OCI-M2 (cell line): ENCODE measurements around the gene BAK1.
"Not testable (repeated sequence)": the region's sequence is repeated elsewhere in the genome, so short reads cannot be mapped to it uniquely, and the experiment has no call there.

Experiments
- DNase-seq: peaks from one replicate; lab custom pipeline; 2025; ENCODE audit not compliant: unreplicated experiment; lab: John Stamatoyannopoulos, UW

Gene BAK1

GRCh38 chr6:33609019-33609418, 28.9 kb upstream of the BAK1 start:
- no peak for DNase-seq

- DNase-seq: no peak
These were observed 27.7 kb upstream of the BAK1 start for GRCh38 chr6:33607784-33608161.

- no peak for DNase-seq
These were observed 27.2 kb upstream of the BAK1 start for GRCh38 chr6:33607126-33607783.

- DNase-seq: no peak
These were observed 26.6 kb upstream of the BAK1 start for GRCh38 chr6:33606642-33607041.

- DNase-seq: no peak
These were observed 25.1 kb upstream of the BAK1 start for GRCh38 chr6:33604941-33605854.

- DNase-seq: no peak
These were observed 22.1 kb upstream of the BAK1 start for GRCh38 chr6:33602180-33602579.

GRCh38 chr6:33600761-33601160, 20.7 kb upstream of the BAK1 start:
- DNase-seq: no peak

GRCh38 chr6:33599413-33599938, 19.4 kb upstream of the BAK1 start:
- DNase-seq: no peak

GRCh38 chr6:33597551-33598322, 17.7 kb upstream of the BAK1 start:
- DNase-seq: no peak

GRCh38 chr6:33596894-33597293, 16.8 kb upstream of the BAK1 start:
- not testable (repeated sequence) for DNase-seq

- DNase-seq: no peak
These were observed 15.1 kb upstream of the BAK1 start for GRCh38 chr6:33595001-33595846.

- no peak for DNase-seq
These were observed 13.3 kb upstream of the BAK1 start for GRCh38 chr6:33593414-33593727.

- no peak for DNase-seq
These were observed 12.7 kb upstream of the BAK1 start for GRCh38 chr6:33592595-33593413.

- no peak for DNase-seq
These were observed 12.2 kb upstream of the BAK1 start for GRCh38 chr6:33592280-33592594.

- no peak for DNase-seq
These were observed 11.5 kb upstream of the BAK1 start for GRCh38 chr6:33591424-33592032.

GRCh38 chr6:33590531-33591198, 10.6 kb upstream of the BAK1 start:
- no peak for DNase-seq

GRCh38 chr6:33589731-33590530, 9.9 kb upstream of the BAK1 start:
- no peak for DNase-seq

- DNase-seq: no peak
These were observed 9.3 kb upstream of the BAK1 start for GRCh38 chr6:33589392-33589730.
